Bronchial epithelial cell (primary cell): Measurements from ENCODE around the gene EXD2. TPM values are rescaled to one million over a fixed set of nuclear protein-coding genes. Genes with fewer than 3 reads are reported as not detected.
"Not testable (repeated sequence)": the region's sequence is repeated elsewhere in the genome, so short reads cannot be mapped to it uniquely, and the experiment has no call there.

Source experiments
- DNase-seq: peaks from one replicate; pipeline ENCODE4 v3.0.0-alpha.2; 2010; ENCODE audit warnings: low read depth
- FAIRE-seq: peaks from 2 replicates; lab custom pipeline; 2011; peaks lifted over from hg19 to GRCh38; lab: Jason Lieb, UNC
- H3K27me3 ChIP-seq: 2 replicates; pipeline ENCODE4 v1.5.1; 2011; ENCODE audit warnings: low read length; ENCODE audit not compliant: control insufficient read depth, insufficient read depth
- H3K36me3 ChIP-seq: 2 replicates; pipeline ENCODE4 v1.5.1; 2011; ENCODE audit warnings: low read length; ENCODE audit not compliant: control insufficient read depth, insufficient read depth
- H3K4me3 ChIP-seq: 2 replicates; pipeline ENCODE4 v1.5.1; 2011; ENCODE audit warnings: mild to moderate bottlenecking, low read depth, low read length, control low read depth
- total RNA-seq: library from RNA; depleted of rRNA; stranded (reverse); fragments of >200 nt; gene quantifications from 2 replicates; pipeline ENCODE4 v1.2.1, GENCODE V29; 2014
- TF ChIP-seq, protein P1 (sequence below): IDR thresholded peaks from 2 replicates; pipeline ENCODE4 v1.5.1; 2011; ENCODE audit warnings: mild to moderate bottlenecking, moderate library complexity, low read length, control low read depth, inconsistent platforms; ENCODE audit not compliant: insufficient read depth, severe bottlenecking

The EXD2 gene
- total RNA-seq, 1 donor from 2014 or later, result 15.5 TPM

DNA sequence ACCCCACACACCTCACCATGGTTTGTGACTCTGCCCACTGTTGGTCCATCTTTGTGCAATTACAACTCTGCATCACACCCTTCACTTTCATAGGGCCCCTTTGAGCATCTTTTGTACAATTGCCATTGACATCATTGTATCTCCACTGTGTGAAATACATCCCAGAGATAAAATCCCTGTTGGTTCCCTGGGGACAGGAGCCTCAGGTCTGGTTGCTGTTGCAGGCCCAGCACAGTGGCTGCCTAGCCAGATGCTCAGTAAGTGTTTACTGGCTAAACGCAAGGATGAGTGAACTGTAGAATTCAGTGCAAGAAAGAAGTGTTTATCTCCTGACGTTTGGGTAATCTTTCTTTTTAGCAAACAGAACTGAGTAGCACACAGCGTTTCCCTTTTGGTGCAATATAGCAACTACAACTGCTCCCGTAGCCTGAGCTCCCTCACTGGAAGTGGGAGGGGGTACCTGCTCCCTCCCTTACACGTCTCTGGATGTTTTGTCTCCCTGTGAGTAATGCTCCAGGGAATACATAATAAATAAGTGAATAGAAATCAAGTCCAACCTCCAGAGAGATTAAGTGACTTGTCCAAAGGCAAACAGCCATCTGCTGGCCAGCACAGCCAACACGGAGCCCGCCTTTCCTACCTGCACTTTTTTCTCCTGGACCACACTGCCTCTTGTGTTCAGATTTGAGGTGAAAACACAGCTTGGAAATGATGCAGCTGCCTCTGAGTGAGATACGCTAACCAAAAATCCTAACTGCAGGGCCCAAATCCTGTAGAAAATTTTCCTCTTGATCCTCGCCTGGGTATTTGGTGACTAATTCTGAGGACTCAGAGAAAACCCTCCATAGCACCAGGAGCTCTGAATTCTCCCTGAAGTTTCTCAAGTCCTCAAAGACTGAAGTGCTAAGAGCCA lies 96.1 kb downstream of the EXD2 start:
- peaks cover 2% of the 10 kb centered on the region for H3K27me3 ChIP-seq
- no peak overlapping the region for H3K4me3 ChIP-seq
- no peaks in the 10 kb centered on the region for H3K36me3 ChIP-seq
- TF ChIP-seq, protein P1, sequence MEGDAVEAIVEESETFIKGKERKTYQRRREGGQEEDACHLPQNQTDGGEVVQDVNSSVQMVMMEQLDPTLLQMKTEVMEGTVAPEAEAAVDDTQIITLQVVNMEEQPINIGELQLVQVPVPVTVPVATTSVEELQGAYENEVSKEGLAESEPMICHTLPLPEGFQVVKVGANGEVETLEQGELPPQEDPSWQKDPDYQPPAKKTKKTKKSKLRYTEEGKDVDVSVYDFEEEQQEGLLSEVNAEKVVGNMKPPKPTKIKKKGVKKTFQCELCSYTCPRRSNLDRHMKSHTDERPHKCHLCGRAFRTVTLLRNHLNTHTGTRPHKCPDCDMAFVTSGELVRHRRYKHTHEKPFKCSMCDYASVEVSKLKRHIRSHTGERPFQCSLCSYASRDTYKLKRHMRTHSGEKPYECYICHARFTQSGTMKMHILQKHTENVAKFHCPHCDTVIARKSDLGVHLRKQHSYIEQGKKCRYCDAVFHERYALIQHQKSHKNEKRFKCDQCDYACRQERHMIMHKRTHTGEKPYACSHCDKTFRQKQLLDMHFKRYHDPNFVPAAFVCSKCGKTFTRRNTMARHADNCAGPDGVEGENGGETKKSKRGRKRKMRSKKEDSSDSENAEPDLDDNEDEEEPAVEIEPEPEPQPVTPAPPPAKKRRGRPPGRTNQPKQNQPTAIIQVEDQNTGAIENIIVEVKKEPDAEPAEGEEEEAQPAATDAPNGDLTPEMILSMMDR, result no peak
- DNase-seq (no peak), FAIRE-seq (no peak)

DNA sequence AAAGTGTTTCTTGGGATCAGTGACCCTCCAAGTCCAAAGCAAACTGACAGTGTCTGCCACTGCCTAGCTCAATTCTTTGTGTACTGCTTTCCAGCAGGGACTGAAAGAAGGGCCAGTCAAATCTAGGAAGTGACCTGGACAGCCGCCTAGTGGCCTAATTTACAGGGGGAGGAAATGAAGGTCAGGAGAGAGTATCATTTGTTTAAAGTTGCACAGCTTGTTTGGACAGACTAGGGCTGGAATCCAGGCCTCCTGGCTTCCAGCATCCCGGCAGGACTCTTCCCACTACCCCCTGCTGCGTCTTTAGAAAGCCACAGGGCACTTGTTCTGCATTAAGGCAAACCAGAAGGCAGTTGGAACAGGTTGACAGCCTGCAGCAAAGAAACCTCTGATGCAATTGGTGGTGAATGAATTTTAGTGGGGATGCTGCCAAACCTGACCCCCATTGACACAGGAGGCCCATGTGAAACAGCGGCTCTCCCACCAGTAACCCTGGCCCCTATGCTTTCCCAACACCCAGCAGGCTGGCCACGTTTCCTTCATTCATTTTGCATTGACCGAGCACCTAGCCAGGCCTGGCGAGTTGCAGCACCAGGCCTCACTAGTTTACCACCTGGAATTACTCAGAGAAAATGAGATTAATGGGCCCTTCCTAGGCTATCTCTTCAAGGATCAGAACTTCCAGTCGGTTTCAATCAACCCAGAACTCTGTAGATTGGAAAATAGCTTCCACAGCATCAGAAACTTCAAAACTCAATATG lies 96.9 kb downstream of the EXD2 start:
- DNase-seq (no peak), FAIRE-seq (no peak)
- H3K36me3 ChIP-seq, result no peaks in the 10 kb centered on the region
- peaks cover under 1% of the 10 kb centered on the region for H3K27me3 ChIP-seq
- TF ChIP-seq, protein P1, result peak; percentile 19
- no peak overlapping the region for H3K4me3 ChIP-seq

DNA sequence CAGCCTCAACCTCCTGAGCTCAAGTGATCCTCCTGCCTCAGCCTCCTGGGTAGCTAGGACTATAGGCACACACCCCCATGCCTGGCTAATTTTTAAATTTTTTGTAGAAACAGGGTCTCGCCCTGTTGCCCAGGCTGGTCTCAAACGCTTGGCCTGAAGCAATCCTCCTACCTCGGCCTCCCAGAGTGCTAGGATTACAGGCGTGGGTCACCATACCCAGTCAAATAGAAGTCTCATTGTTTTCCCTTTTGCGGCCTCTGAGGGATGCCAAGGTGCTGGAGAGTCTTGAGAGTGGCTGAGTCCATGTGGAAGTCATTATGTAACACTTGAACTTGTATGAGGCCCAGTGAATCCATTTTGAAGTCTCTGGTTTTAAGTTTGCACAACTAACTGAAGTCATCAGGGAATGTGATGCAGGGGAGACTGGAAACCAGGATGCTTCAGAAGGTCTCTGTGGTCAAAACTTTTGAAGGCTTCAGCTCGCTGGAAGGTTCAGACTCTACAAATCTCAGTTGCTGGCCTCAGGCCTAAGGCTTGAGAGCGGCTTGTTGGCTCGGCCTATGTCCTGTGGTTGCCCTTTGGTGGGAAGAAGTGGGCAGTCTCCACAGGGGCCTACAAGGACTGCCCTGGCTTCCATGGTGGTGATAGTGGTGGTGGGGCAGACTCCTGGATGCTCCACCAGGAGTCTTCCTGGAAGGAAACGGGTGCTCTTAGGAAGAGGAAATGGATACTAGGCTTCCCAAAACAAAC lies 97.8 kb downstream of the EXD2 start:
- no peaks in the 10 kb centered on the region for H3K36me3 ChIP-seq
- H3K4me3 ChIP-seq, result no peak overlapping the region
- no peak for DNase-seq
- TF ChIP-seq, protein P1, result no peak
- no peaks in the 10 kb centered on the region for H3K27me3 ChIP-seq
- peak; percentile 23 for FAIRE-seq

DNA sequence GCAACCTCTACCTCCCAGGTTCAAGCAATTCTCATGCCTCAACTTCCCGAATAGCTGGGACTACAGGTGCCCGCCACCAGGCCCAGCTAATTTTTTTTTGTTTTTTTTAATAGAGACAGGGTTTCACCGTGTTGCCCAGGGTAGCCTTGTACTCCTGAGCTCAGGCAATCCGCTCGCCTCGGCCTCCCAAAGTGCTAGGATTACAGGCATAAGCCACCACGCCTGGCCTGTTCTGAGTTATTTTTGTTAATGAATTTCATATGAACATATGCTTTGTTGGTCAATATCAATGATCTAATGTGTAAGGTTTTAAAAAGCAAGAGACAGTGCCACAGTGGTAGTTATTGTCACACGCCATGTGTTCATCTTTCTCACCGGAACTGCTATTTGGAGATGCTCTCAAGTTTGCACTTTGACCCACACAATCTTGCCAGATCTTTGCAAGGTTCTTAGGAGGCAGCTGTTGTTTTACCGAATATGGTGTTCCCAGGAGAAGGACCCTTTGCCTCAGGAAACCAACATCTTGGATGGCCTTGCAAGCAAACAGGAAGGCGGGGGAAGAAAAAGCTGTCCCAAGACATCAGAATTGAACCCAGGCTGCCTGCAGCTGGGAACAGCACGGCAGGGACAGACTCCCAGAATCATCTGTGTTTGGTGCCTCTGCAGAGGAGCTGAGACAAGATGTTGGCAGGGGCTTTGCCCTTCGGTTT lies 98.7 kb downstream of the EXD2 start:
- DNase-seq, result no peak
- Histone ChIP-seq H3K36me3 (no peaks in the 10 kb centered on the region), H3K27me3 (no peaks in the 10 kb centered on the region), H3K4me3 (no peak overlapping the region)
- TF ChIP-seq, protein P1, result no peak
- no peak for FAIRE-seq

DNA sequence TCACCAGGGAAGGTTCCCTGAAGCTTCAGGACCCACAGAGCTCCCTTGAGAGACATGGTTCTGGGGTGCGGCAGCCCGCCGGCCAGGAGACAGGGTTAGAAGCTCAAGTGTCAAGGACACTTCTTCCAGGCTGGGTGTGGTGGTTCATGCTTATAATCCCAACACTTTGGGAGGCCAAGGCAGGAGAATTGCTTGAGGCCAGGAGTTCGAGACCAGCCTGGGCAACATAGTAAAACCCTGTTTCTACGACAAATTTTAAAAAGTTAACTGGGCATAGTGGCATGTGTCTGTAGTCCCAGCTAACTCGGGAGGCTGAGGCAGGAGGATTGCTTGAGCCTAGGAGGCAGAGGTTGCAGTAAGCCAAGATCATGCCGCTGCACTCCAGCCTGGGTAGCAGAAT lies 99.6 kb downstream of the EXD2 start:
- FAIRE-seq, DNase-seq, H3K27me3 ChIP-seq, H3K4me3 ChIP-seq, H3K36me3 ChIP-seq: not testable (repeated sequence)
